ENCODE measurements around the gene ABCB4.

ABCB4 gene

DNA sequence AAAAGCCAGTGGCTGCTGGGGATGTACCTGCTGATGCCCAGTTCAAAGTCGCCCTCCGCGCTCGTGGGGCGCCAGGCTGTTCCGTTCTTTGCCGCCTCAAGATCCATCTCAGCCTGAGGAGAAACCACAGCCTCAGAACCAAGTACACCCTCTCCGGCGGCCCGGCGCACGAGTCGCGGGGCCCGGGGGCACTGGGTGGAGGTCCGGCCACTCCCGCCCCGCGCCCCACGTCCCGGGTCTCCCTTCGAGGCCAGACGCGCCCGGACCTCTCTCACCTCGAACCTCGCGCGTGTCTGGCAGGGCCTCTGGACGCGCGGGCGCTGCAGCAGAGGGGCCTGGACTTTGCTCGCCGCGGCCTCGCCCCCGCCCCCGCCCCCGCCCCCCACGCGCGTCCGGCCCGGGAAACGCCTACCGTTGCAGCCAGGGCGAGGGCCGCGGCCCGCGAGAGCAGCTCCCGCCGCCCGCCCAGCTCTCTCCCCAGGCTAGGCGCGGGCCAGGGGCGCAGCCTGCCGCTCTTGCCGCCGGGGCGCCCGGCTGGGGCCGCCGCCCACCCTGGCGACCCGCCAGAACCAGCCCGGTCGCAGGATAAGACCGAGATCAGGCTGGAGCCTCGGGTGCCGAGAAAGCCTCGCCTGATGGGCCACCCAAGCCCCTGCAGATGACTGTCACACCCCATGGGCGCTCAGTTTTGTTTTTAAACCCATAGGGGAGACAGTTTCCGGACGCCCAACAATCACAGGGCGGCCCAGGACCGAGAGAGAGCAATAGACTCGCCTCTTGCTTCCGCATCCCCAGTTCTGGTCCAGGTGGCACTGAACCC lies at the start of gene ABCB4:
ABCB4 (minus strand) TSS at position 322 of the 820 bp plus-strand sequence; CDS start at position 107, 215 bp downstream.
- H3K4me1 ChIP-seq (ENCODE audit: control insufficient read depth in 1 of 2, insufficient read depth in 2 of 2, low read length in 2 of 2): peaks cover 0 to 8% of the 10 kb centered on the region in 2 donors
- H3K27me3 ChIP-seq (ENCODE audit: control insufficient read depth in 1 of 2, insufficient read depth in 2 of 2, low read length in 2 of 2): peaks cover 6 to 20% of the 10 kb centered on the region in 2 donors
- no peaks in the 10 kb centered on the region for H3K9me3 ChIP-seq (ENCODE audit: control insufficient read depth in 1 of 2, low read length in 2 of 2)
- no peak within 1 kb of the TSS for H3K27ac ChIP-seq (ENCODE audit: low read depth, low read length)
- peak within 1 kb of the TSS in 1 of 2 donors; percentile 45 for H3K9ac ChIP-seq (ENCODE audit: low read depth in 1 of 2, low read length in 2 of 2)
- peak within 1 kb of the TSS; percentile 38 to 66 for H3K4me3 ChIP-seq (ENCODE audit: low read depth in 1 of 2, low read length in 2 of 2)
- no peaks in the 10 kb centered on the region for H3K36me3 ChIP-seq (ENCODE audit: control insufficient read depth in 1 of 2, insufficient read depth in 2 of 2, low read length in 2 of 2)

DNA sequence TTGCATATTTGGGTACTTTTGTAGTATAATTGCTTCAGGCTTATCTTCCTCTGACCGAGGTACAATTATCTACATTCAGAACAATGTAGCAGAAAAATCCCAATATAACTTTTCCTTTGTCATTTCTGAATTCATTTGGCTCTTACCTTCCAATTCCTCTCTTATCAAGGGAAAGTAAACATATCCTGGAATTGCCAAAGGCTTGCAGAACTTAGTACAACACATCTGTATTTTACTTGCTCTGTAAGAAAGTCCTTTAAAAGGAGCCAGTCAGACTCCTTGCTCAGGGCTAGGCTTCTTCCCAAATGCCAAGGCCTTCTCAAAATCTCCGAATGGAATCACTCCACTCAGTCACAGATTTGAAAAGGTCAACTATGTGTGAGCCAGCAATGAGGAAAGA lies 43.3 kb upstream of the ABCB4 start:
- no peaks in the 10 kb centered on the region for H3K4me1 ChIP-seq (ENCODE audit: control insufficient read depth in 1 of 2, insufficient read depth in 2 of 2, low read length in 2 of 2)
- no peak overlapping the region for H3K9ac ChIP-seq (ENCODE audit: low read depth in 1 of 2, low read length in 2 of 2)
- no peak overlapping the region for H3K27ac ChIP-seq (ENCODE audit: low read depth, low read length)
- no peak overlapping the region for H3K4me3 ChIP-seq (ENCODE audit: low read depth in 1 of 2, low read length in 2 of 2)
- H3K36me3 ChIP-seq (ENCODE audit: control insufficient read depth in 1 of 2, insufficient read depth in 2 of 2, low read length in 2 of 2): peaks cover 0 to 4% of the 10 kb centered on the region in 2 donors
- H3K27me3 ChIP-seq (ENCODE audit: control insufficient read depth in 1 of 2, insufficient read depth in 2 of 2, low read length in 2 of 2): no peaks in the 10 kb centered on the region
- no peaks in the 10 kb centered on the region for H3K9me3 ChIP-seq (ENCODE audit: control insufficient read depth in 1 of 2, low read length in 2 of 2)

DNA sequence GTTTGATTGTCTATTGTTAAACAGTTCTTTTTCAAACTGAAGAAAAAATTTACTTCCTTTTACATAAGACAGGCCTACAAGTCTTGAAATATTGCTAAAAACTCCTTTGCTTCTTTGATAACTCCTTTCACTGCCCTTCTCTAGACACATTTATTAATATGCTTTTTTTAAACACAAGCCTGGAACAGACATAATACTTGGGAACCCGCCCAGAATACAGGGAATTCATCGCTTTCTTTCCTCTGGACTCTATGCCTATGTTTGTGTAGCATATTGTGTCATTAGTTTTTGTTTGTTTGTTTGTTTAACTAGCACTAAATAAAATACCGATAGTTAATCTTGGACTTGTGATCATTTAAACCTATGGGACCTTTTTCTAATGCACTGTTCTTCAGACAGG lies 42.4 kb upstream of the ABCB4 start:
- Histone ChIP-seq H3K27ac (ENCODE audit: low read depth, low read length) (no peak overlapping the region), H3K36me3 (ENCODE audit: control insufficient read depth in 1 of 2, insufficient read depth in 2 of 2, low read length in 2 of 2) (peaks cover 0 to 4% of the 10 kb centered on the region in 2 donors), H3K4me1 (ENCODE audit: control insufficient read depth in 1 of 2, insufficient read depth in 2 of 2, low read length in 2 of 2) (no peaks in the 10 kb centered on the region), H3K9ac (ENCODE audit: low read depth in 1 of 2, low read length in 2 of 2) (no peak overlapping the region), H3K9me3 (ENCODE audit: control insufficient read depth in 1 of 2, low read length in 2 of 2) (no peaks in the 10 kb centered on the region), H3K27me3 (ENCODE audit: control insufficient read depth in 1 of 2, insufficient read depth in 2 of 2, low read length in 2 of 2) (no peaks in the 10 kb centered on the region), H3K4me3 (ENCODE audit: low read depth in 1 of 2, low read length in 2 of 2) (no peak overlapping the region)

DNA sequence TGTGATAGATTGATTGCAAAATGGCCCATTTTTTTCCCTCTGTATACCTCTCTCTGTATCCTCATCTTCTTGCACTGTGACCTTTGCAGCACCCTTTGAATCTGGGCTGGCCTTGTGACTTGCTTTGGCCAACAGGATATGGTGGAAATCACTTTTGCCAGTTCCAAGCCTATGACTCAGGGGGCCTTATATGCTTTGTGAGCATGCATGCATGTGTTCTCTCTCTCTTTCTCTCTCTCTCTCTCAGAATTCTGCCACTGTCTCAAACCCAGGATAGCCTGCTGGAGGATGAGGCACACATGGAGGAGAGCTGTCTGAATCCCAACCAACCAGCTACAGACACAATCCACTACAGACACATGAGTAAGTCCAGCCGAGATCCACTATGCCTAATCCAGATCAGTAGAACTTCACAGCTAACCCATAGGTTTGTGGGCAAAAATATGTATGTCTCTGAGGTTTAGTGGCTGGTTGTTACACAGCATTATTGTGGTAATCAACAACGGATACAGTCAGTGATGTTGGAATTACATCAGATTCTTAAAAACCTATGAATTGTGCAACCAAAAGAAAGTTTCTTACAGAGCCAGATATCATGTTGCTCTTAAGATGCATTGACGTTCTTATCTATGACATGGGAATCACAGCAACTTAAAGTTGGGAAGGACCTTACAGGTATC lies 41.8 kb upstream of the ABCB4 start:
- no peaks in the 10 kb centered on the region for H3K4me1 ChIP-seq (ENCODE audit: control insufficient read depth in 1 of 2, insufficient read depth in 2 of 2, low read length in 2 of 2)
- H3K36me3 ChIP-seq (ENCODE audit: control insufficient read depth in 1 of 2, insufficient read depth in 2 of 2, low read length in 2 of 2): peaks cover 0 to 4% of the 10 kb centered on the region in 2 donors
- no peaks in the 10 kb centered on the region for H3K27me3 ChIP-seq (ENCODE audit: control insufficient read depth in 1 of 2, insufficient read depth in 2 of 2, low read length in 2 of 2)
- H3K4me3 ChIP-seq (ENCODE audit: low read depth in 1 of 2, low read length in 2 of 2): no peak overlapping the region
- no peaks in the 10 kb centered on the region for H3K9me3 ChIP-seq (ENCODE audit: control insufficient read depth in 1 of 2, low read length in 2 of 2)
- H3K9ac ChIP-seq (ENCODE audit: low read depth in 1 of 2, low read length in 2 of 2): no peak overlapping the region
- H3K27ac ChIP-seq (ENCODE audit: low read depth, low read length): no peak overlapping the region

- Histone ChIP-seq H3K27ac (ENCODE audit: low read depth, low read length) (no peak overlapping the region), H3K4me3 (ENCODE audit: low read depth in 1 of 2, low read length in 2 of 2) (no peak overlapping the region), H3K9ac (ENCODE audit: low read depth in 1 of 2, low read length in 2 of 2) (no peak overlapping the region), H3K36me3 (ENCODE audit: control insufficient read depth in 1 of 2, insufficient read depth in 2 of 2, low read length in 2 of 2) (peaks cover 0 to 4% of the 10 kb centered on the region in 2 donors), H3K9me3 (ENCODE audit: control insufficient read depth in 1 of 2, low read length in 2 of 2) (no peaks in the 10 kb centered on the region), H3K4me1 (ENCODE audit: control insufficient read depth in 1 of 2, insufficient read depth in 2 of 2, low read length in 2 of 2) (no peaks in the 10 kb centered on the region), H3K27me3 (ENCODE audit: control insufficient read depth in 1 of 2, insufficient read depth in 2 of 2, low read length in 2 of 2) (no peaks in the 10 kb centered on the region)
These were observed 38.4 kb upstream of the ABCB4 start for GRCh38 chr7:87513735-87514335.

- Histone ChIP-seq H3K36me3 (ENCODE audit: control insufficient read depth in 1 of 2, insufficient read depth in 2 of 2, low read length in 2 of 2) (peaks cover 0 to 8% of the 10 kb centered on the region in 2 donors), H3K27ac (ENCODE audit: low read depth, low read length) (no peak overlapping the region), H3K9ac (ENCODE audit: low read depth in 1 of 2, low read length in 2 of 2) (no peak overlapping the region), H3K4me3 (ENCODE audit: low read depth in 1 of 2, low read length in 2 of 2) (no peak overlapping the region), H3K27me3 (ENCODE audit: control insufficient read depth in 1 of 2, insufficient read depth in 2 of 2, low read length in 2 of 2) (no peaks in the 10 kb centered on the region), H3K4me1 (ENCODE audit: control insufficient read depth in 1 of 2, insufficient read depth in 2 of 2, low read length in 2 of 2) (no peaks in the 10 kb centered on the region), H3K9me3 (ENCODE audit: control insufficient read depth in 1 of 2, low read length in 2 of 2) (no peaks in the 10 kb centered on the region)
These were observed 37.4 kb upstream of the ABCB4 start for GRCh38 chr7:87512906-87513305.

GRCh38 chr7:87511510-87511909 lies 36.0 kb upstream of the ABCB4 start:
- Histone ChIP-seq H3K9ac (ENCODE audit: low read depth in 1 of 2, low read length in 2 of 2) (no peak overlapping the region), H3K4me1 (ENCODE audit: control insufficient read depth in 1 of 2, insufficient read depth in 2 of 2, low read length in 2 of 2) (no peaks in the 10 kb centered on the region), H3K27ac (ENCODE audit: low read depth, low read length) (no peak overlapping the region), H3K4me3 (ENCODE audit: low read depth in 1 of 2, low read length in 2 of 2) (no peak overlapping the region), H3K36me3 (ENCODE audit: control insufficient read depth in 1 of 2, insufficient read depth in 2 of 2, low read length in 2 of 2) (peaks cover 0 to 8% of the 10 kb centered on the region in 2 donors), H3K9me3 (ENCODE audit: control insufficient read depth in 1 of 2, low read length in 2 of 2) (no peaks in the 10 kb centered on the region), H3K27me3 (ENCODE audit: control insufficient read depth in 1 of 2, insufficient read depth in 2 of 2, low read length in 2 of 2) (no peaks in the 10 kb centered on the region)

DNA sequence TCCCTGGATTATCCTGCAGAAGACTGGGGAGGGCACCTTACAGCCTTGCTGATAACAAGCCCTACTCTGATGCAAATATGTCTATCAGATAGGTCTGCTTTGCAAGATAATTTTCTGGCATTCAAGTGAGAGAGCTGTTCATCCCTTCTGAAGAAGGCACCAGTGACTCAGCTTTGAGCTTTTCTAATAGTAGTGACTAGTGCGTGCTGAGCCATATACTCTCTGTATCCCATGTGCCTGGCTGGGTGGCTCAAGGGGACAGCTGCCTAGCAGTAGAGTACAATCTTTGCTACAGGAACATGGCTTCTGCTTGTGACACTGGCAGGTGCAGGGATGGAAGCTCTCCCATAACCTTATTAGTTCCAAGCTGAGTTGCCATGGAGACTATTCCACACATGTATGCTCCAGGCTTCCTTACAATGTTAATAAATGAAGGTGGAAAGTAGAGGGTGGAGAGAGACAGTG lies 35.0 kb upstream of the ABCB4 start:
- H3K27me3 ChIP-seq (ENCODE audit: control insufficient read depth in 1 of 2, insufficient read depth in 2 of 2, low read length in 2 of 2): no peaks in the 10 kb centered on the region
- peaks cover 0 to 8% of the 10 kb centered on the region in 2 donors for H3K36me3 ChIP-seq (ENCODE audit: control insufficient read depth in 1 of 2, insufficient read depth in 2 of 2, low read length in 2 of 2)
- H3K4me1 ChIP-seq (ENCODE audit: control insufficient read depth in 1 of 2, insufficient read depth in 2 of 2, low read length in 2 of 2): no peaks in the 10 kb centered on the region
- no peak overlapping the region for H3K27ac ChIP-seq (ENCODE audit: low read depth, low read length)
- H3K4me3 ChIP-seq (ENCODE audit: low read depth in 1 of 2, low read length in 2 of 2): no peak overlapping the region
- H3K9me3 ChIP-seq (ENCODE audit: control insufficient read depth in 1 of 2, low read length in 2 of 2): no peaks in the 10 kb centered on the region
- H3K9ac ChIP-seq (ENCODE audit: low read depth in 1 of 2, low read length in 2 of 2): no peak overlapping the region

- Histone ChIP-seq H3K36me3 (ENCODE audit: control insufficient read depth in 1 of 2, insufficient read depth in 2 of 2, low read length in 2 of 2) (peaks cover 0 to 4% of the 10 kb centered on the region in 2 donors), H3K9ac (ENCODE audit: low read depth in 1 of 2, low read length in 2 of 2) (no peak overlapping the region), H3K9me3 (ENCODE audit: control insufficient read depth in 1 of 2, low read length in 2 of 2) (no peaks in the 10 kb centered on the region), H3K4me3 (ENCODE audit: low read depth in 1 of 2, low read length in 2 of 2) (no peak overlapping the region), H3K27me3 (ENCODE audit: control insufficient read depth in 1 of 2, insufficient read depth in 2 of 2, low read length in 2 of 2) (no peaks in the 10 kb centered on the region), H3K27ac (ENCODE audit: low read depth, low read length) (no peak overlapping the region), H3K4me1 (ENCODE audit: control insufficient read depth in 1 of 2, insufficient read depth in 2 of 2, low read length in 2 of 2) (no peaks in the 10 kb centered on the region)
These were observed 32.0 kb upstream of the ABCB4 start for GRCh38 chr7:87507446-87507845.
